AG04450 (cell line): ENCODE results near the gene BTBD9. TPM values are rescaled to one million over a fixed set of nuclear protein-coding genes. Genes with fewer than 3 reads are reported as not detected.

ENCODE experiments used
- CTCF ChIA-PET: fragments of 300-600, 350-600 bp; formaldehyde crosslinking; extraction: SDS; loops from one replicate; lab custom pipeline; 2022; ENCODE audit warnings: antibody characterized with exemption, inconsistent platforms; lab: Charles Lee
- POLR2A ChIA-PET: fragments of 350-600 bp; formaldehyde crosslinking; extraction: SDS; loops from one replicate; lab custom pipeline; 2021; ENCODE audit warnings: antibody characterized with exemption, inconsistent platforms; lab: Yijun Ruan, JAX
- DNase-seq: peaks from one replicate; pipeline ENCODE4 v3.0.0-alpha.2; 2011; ENCODE audit warnings: low read depth, low spot score
- H3K27ac ChIP-seq: one replicate; pipeline ENCODE4 v1.5.1; 2012; ENCODE audit warnings: low read depth, low read length, control low read depth
- H3K27me3 ChIP-seq: one replicate; pipeline ENCODE4 v1.6.0; 2012; ENCODE audit warnings: low read length; ENCODE audit not compliant: control insufficient read depth, insufficient read depth
- H3K4me3 ChIP-seq: 2 replicates; pipeline ENCODE4 v1.5.1; 2011; ENCODE audit warnings: mild to moderate bottlenecking, low read depth, low read length, control low read depth
- H3K9me3 ChIP-seq: 2 replicates; pipeline ENCODE4 v1.5.1; 2012; ENCODE audit warnings: low read length; ENCODE audit not compliant: control insufficient read depth, insufficient read depth
- CTCF ChIP-seq: IDR thresholded peaks from 2 replicates; pipeline ENCODE4 v1.5.1; 2011; ENCODE audit warnings: low read depth, low read length, control low read depth, inconsistent platforms
- polyA plus RNA-seq: library from polyadenylated mRNA; depleted of rRNA; stranded (reverse); fragments of >200 nt; gene quantifications from 2 replicates; pipeline ENCODE4 v1.2.3, GENCODE V29; 2011

The BTBD9 gene
- polyA plus RNA-seq, 1 experiment: 7.2 TPM

- Histone ChIP-seq H3K9me3 (peaks cover 4% of the 10 kb centered on the region; the same call in 1 of the 2 replicates), H3K27me3 (no peaks in the 10 kb centered on the region), H3K4me3 (no peak overlapping the region), H3K27ac (peak overlapping the region; percentile 83)
- no peak for DNase-seq
- POLR2A ChIA-PET: interaction anchor here (1.1 to 1.5 kb wide), 2 partner anchors 23 to 335 kb away, joined by 3 read pairs; no protein-coding TSS in a partner anchor
- no peak for TF ChIP-seq CTCF
- CTCF ChIA-PET: no interaction called here
Measured at GRCh38 chr6:38155144-38155543, 484.6 kb downstream of the BTBD9 start.

- Histone ChIP-seq H3K9me3 (peaks cover 4% of the 10 kb centered on the region; the same call in 1 of the 2 replicates), H3K4me3 (no peak overlapping the region), H3K27me3 (no peaks in the 10 kb centered on the region), H3K27ac (peak overlapping the region; percentile 83)
- DNase-seq: no peak
- ChIA-PET POLR2A (interaction anchor here (1.5 kb wide), 1 partner anchor 334 kb away, joined by 3 read pairs; no protein-coding TSS in a partner anchor), CTCF (interaction anchor here (0.8 kb wide), 1 partner anchor 339 kb away, joined by 3 read pairs; no protein-coding TSS in a partner anchor)
- TF ChIP-seq CTCF: no peak
Measured at GRCh38 chr6:38154731-38155130, 485.0 kb downstream of the BTBD9 start.

- no peaks in the 10 kb centered on the region for H3K27me3 ChIP-seq
- TF ChIP-seq CTCF: no peak
- no peak for DNase-seq
- H3K4me3 ChIP-seq: no peak overlapping the region
- no peak overlapping the region for H3K27ac ChIP-seq
- peaks cover 4% of the 10 kb centered on the region; the same call in 1 of the 2 replicates for H3K9me3 ChIP-seq
- ChIA-PET POLR2A (no interaction called here), CTCF (interaction anchor here (0.8 kb wide), 1 partner anchor 340 kb away, joined by 3 read pairs; no protein-coding TSS in a partner anchor)
Measured at GRCh38 chr6:38153798-38154345, 485.9 kb downstream of the BTBD9 start.

GRCh38 chr6:38153076-38153797 lies 486.5 kb downstream of the BTBD9 start:
- H3K27ac ChIP-seq: no peak overlapping the region
- H3K4me3 ChIP-seq: no peak overlapping the region
- CTCF ChIA-PET: no interaction called here
- no peak for DNase-seq
- POLR2A ChIA-PET: interaction anchor here (0.6 kb wide), 1 partner anchor 33 kb away, joined by 3 read pairs; no protein-coding TSS in a partner anchor
- no peak for TF ChIP-seq CTCF
- H3K27me3 ChIP-seq: no peaks in the 10 kb centered on the region
- peaks cover 4% of the 10 kb centered on the region; the same call in 1 of the 2 replicates for H3K9me3 ChIP-seq

- no peak overlapping the region for H3K4me3 ChIP-seq
- no peak overlapping the region for H3K27ac ChIP-seq
- peaks cover 4% of the 10 kb centered on the region; the same call in 1 of the 2 replicates for H3K9me3 ChIP-seq
- no peak for TF ChIP-seq CTCF
- no peak for DNase-seq
- POLR2A ChIA-PET: interaction anchor here (0.6 kb wide), 1 partner anchor 33 kb away, joined by 3 read pairs; no protein-coding TSS in a partner anchor
- CTCF ChIA-PET: no interaction called here
- H3K27me3 ChIP-seq: no peaks in the 10 kb centered on the region
Measured at GRCh38 chr6:38152620-38153019, 487.1 kb downstream of the BTBD9 start.
